HCT116 (cell line): ENCODE results near the gene RGPD3. TPM values are rescaled to one million over a fixed set of nuclear protein-coding genes. Genes with fewer than 3 reads are reported as not detected.

ENCODE experiments used
- ATAC-seq: fragments of 200-7000 bp; cut with Tn5 transposase; 2 replicates; pipeline ENCODE4 v1.9.1; 2020; ENCODE audit warnings: mild to moderate bottlenecking, moderate library complexity
- BruUV-seq: library from RNA; stranded (reverse); fragments of 400-500 nt; replicated peaks from 2 replicates; lab custom pipeline; 2021; lab: Mats Ljungman, UMichigan
- CTCF ChIA-PET: fragments of 300-600 bp; sonication (Branson Sonifier 250); formaldehyde crosslinking; loops from one replicate; lab custom pipeline; 2021; ENCODE audit warnings: antibody characterized with exemption; lab: Charles Lee
- POLR2A ChIA-PET: fragments of 300-600, 350-600 bp; sonication (Branson Sonifier 250); formaldehyde crosslinking; loops from one replicate; lab custom pipeline; 2021; ENCODE audit warnings: antibody characterized with exemption; lab: Charles Lee
- RAD21 ChIA-PET, 2 experiments: fragments of 300-600 bp; sonication (Branson Sonifier 250); formaldehyde crosslinking; loops; one replicate each; lab custom pipeline; 2023; ENCODE audit warnings: low total read pairs in 2 of 2; ENCODE audit not compliant: uncharacterized antibody in 2 of 2, unreplicated experiment in 2 of 2, low non-redundant PET in 1 of 2; lab: Charles Lee
- DNase-seq: peaks from one replicate; pipeline ENCODE4 v3.0.0-alpha.2; 2010; ENCODE audit warnings: low read depth, low spot score
- H2AFZ ChIP-seq: fragments of 200-600 bp; shearing (Covaris generic), sonication (generic); 2 replicates; pipeline ENCODE4 v1.6.1; 2017; ENCODE audit warnings: low read depth, mixed run types, mixed read lengths, antibody characterized with exemption, low read length; ENCODE audit not compliant: poor library complexity, severe bottlenecking
- H3K27ac ChIP-seq: 2 replicates; pipeline ENCODE4 v1.5.1; 2012; ENCODE audit warnings: low read depth, low read length
- H3K27me3 ChIP-seq: fragments of 200-600 bp; sonication (generic); 2 replicates; pipeline ENCODE4 v1.6.1; 2016; ENCODE audit warnings: mixed run types, low read length, mixed read lengths; ENCODE audit not compliant: insufficient read depth
- H3K36me3 ChIP-seq, 2 experiments: fragments of 200-500 bp in 1 of 2; fragments of 200-600 bp in 1 of 2; sonication (Bioruptor generic) in 1 of 2; sonication (generic) in 1 of 2; 2 replicates each; pipeline versions ENCODE4 v1.5.1 to v1.6.1; 2014 to 2016; ENCODE audit warnings: low read length in 2 of 2, inconsistent platforms in 1 of 2, mixed read lengths in 1 of 2, mixed run types in 1 of 2; ENCODE audit not compliant: insufficient read depth in 2 of 2, control insufficient read depth in 1 of 2
- H3K4me1 ChIP-seq, 2 experiments: fragments of 200-600 bp in 1 of 2; sonication (generic) in 1 of 2; 2 replicates each; pipeline versions ENCODE4 v1.5.1 to v1.6.1; 2012 to 2017; ENCODE audit warnings: low read length in 2 of 2, inconsistent platforms in 1 of 2, mild to moderate bottlenecking in 1 of 2, mixed read lengths in 1 of 2, mixed run types in 1 of 2, moderate library complexity in 1 of 2; ENCODE audit not compliant: insufficient read depth in 2 of 2, control insufficient read depth in 1 of 2
- H3K4me2 ChIP-seq: fragments of 200-600 bp; sonication (generic); 2 replicates; pipeline ENCODE4 v1.6.1; 2017; ENCODE audit warnings: mixed run types, low read length, mixed read lengths
- H3K4me3 ChIP-seq, 2 experiments: fragments of 200-600 bp in 1 of 2; sonication (generic) in 1 of 2; replicated peaks in 1 of 2; 2 replicates each; pipeline ENCODE4 v1.5.1; 2011 to 2016; ENCODE audit warnings: low read length in 2 of 2, control low read depth in 1 of 2, low read depth in 1 of 2, mild to moderate bottlenecking in 1 of 2, mixed read lengths in 1 of 2, mixed run types in 1 of 2
- H3K79me2 ChIP-seq: fragments of 200-600 bp; sonication (generic); 2 replicates; pipeline ENCODE4 v1.6.1; 2017; ENCODE audit warnings: mild to moderate bottlenecking, mixed run types, low read length, moderate library complexity, mixed read lengths; ENCODE audit not compliant: insufficient read depth
- H3K9ac ChIP-seq: fragments of 200-600 bp; sonication (generic); 2 replicates; pipeline ENCODE4 v1.6.1; 2016; ENCODE audit warnings: low read length, mixed read lengths
- H3K9me2 ChIP-seq: fragments of 200-600 bp; sonication (generic), shearing (Covaris generic); 2 replicates; pipeline ENCODE4 v1.6.1; 2017; ENCODE audit warnings: mixed run types, mild to moderate bottlenecking, moderate library complexity; ENCODE audit not compliant: insufficient read depth
- H3K9me3 ChIP-seq, 2 experiments: fragments of 200-500 bp in 1 of 2; fragments of 200-600 bp in 1 of 2; sonication (Bioruptor generic) in 1 of 2; sonication (generic) in 1 of 2; 2 replicates each; pipeline ENCODE4 v1.6.1; 2014 to 2017; ENCODE audit warnings: low read length in 2 of 2, mixed read lengths in 2 of 2, inconsistent platforms in 1 of 2, low read depth in 1 of 2, mild to moderate bottlenecking in 1 of 2, mixed run types in 1 of 2, moderate library complexity in 1 of 2; ENCODE audit not compliant: control insufficient read depth in 1 of 2, insufficient read depth in 1 of 2
- H4K20me1 ChIP-seq: fragments of 200-600 bp; sonication (generic), shearing (Covaris generic); 2 replicates; pipeline ENCODE4 v1.6.1; 2017; ENCODE audit warnings: mixed run types, mild to moderate bottlenecking, moderate library complexity; ENCODE audit not compliant: insufficient read depth
- ATF3 ChIP-seq: IDR thresholded peaks from 2 replicates; pipeline ENCODE4 v1.6.1; 2012
- CBX3 ChIP-seq: IDR thresholded peaks from 2 replicates; pipeline ENCODE4 v1.6.1; 2012; ENCODE audit warnings: low read depth
- EGR1 ChIP-seq: IDR thresholded peaks from 2 replicates; pipeline ENCODE4 v1.6.1; 2012; ENCODE audit warnings: low read depth
- ELF1 ChIP-seq: IDR thresholded peaks from 2 replicates; pipeline ENCODE4 v1.6.1; 2012; ENCODE audit warnings: low read depth, borderline replicate concordance
- EZH2 ChIP-seq: fragments of 200-600 bp; sonication (generic); IDR thresholded peaks from 2 replicates; pipeline ENCODE4 v1.6.1; 2017; ENCODE audit warnings: antibody characterized with exemption, mixed run types
- EZH2phosphoT487 ChIP-seq: fragments of 200-600 bp; IDR thresholded peaks from 2 replicates; pipeline ENCODE4 v1.6.1; 2018; ENCODE audit warnings: antibody characterized with exemption, borderline replicate concordance
- FOSL1 ChIP-seq: IDR thresholded peaks from 2 replicates; pipeline ENCODE4 v1.6.1; 2012; ENCODE audit warnings: low read depth
- JUND ChIP-seq: IDR thresholded peaks from 2 replicates; pipeline ENCODE4 v1.6.1; 2012
- POLR2A ChIP-seq: IDR thresholded peaks from 2 replicates; pipeline ENCODE4 v1.7.0; 2011; ENCODE audit warnings: borderline replicate concordance; ENCODE audit not compliant: insufficient read depth, insufficient read length; ENCODE audit errors: extremely low read depth
- POLR2AphosphoS5 ChIP-seq: IDR thresholded peaks from 2 replicates; pipeline ENCODE4 v1.6.1; 2011; ENCODE audit warnings: mild to moderate bottlenecking, low read depth, low read length, moderate library complexity
- REST ChIP-seq: IDR thresholded peaks from 2 replicates; pipeline ENCODE4 v1.6.1; 2012; ENCODE audit warnings: low read depth
- SIN3A ChIP-seq: IDR thresholded peaks from 2 replicates; pipeline ENCODE4 v1.6.1; 2012; ENCODE audit warnings: low read depth
- SRF ChIP-seq: IDR thresholded peaks from 2 replicates; pipeline ENCODE4 v1.6.1; 2012; ENCODE audit warnings: low read depth
- TCF7L2 ChIP-seq: IDR thresholded peaks from 2 replicates; pipeline ENCODE4 v1.7.0; 2011; ENCODE audit warnings: borderline replicate concordance, inconsistent platforms; ENCODE audit not compliant: insufficient read depth, insufficient read length; ENCODE audit errors: extremely low read depth
- YY1 ChIP-seq: IDR thresholded peaks from 2 replicates; pipeline ENCODE4 v1.6.1; 2011; ENCODE audit warnings: low read length, low read depth, moderate library complexity, mild to moderate bottlenecking; ENCODE audit not compliant: insufficient replicate concordance; ENCODE audit errors: extremely low read depth
- ZFX ChIP-seq: fragments of 450-650 bp; IDR thresholded peaks from 2 replicates; pipeline ENCODE4 v1.6.1; 2017
- ZNF274 ChIP-seq: fragments of 200-500 bp; sonication (Bioruptor generic); IDR thresholded peaks from 2 replicates; pipeline ENCODE4 v1.6.1; 2014; ENCODE audit warnings: mild to moderate bottlenecking, low read depth, low read length, inconsistent platforms
- intact Hi-C: fragments of 100-400 bp; cut with micrococcal nuclease; formaldehyde crosslinking; loops from 2 replicates; pipeline ENCODE4 v1.10.0; 2022
- total RNA-seq: library from RNA; stranded (reverse); gene quantifications from one replicate; pipeline ENCODE4 v1.2.1, GENCODE V29; 2021; ENCODE audit not compliant: unreplicated experiment

Gene RGPD3
- total RNA-seq, 1 experiment from 2014 or later: 0.15 TPM

GRCh38 chr2:106359512-106359911 lies 108.7 kb downstream of the RGPD3 start (continued):
- no peak for TF ChIP-seq CBX3
- TF ChIP-seq TCF7L2: no peak
- TF ChIP-seq JUND: no peak

- DNase-seq (no peak), ATAC-seq (no peak)
- Histone ChIP-seq H3K79me2 (no peaks in the 10 kb centered on the region), H2AFZ (no peak overlapping the region), H3K36me3 (no peaks in the 10 kb centered on the region), H3K4me3 (no peak overlapping the region), H3K4me2 (no peak overlapping the region), H3K27me3 (0 out of 2 replicates have a peak, but pooled peaks cover 3% of the 10 kb centered on the region), H3K9me2 (0 out of 2 replicates have a peak, but pooled peaks cover 3% of the 10 kb centered on the region), H3K9me3 (no peaks in the 10 kb centered on the region), H4K20me1 (no peaks in the 10 kb centered on the region), H3K27ac (no peak overlapping the region), H3K9ac (no peak overlapping the region), H3K4me1 (no peaks in the 10 kb centered on the region)
- TF ChIP-seq ELF1 (no peak), TCF7L2 (no peak), YY1 (no peak), SIN3A (no peak), POLR2A (no peak)
- ChIA-PET CTCF (no interaction called here), POLR2A (no interaction called here), RAD21 (no interaction called here)
- intact Hi-C loops: no loop called here
- BruUV-seq: no TSS peak
These were observed 109.7 kb downstream of the RGPD3 start for GRCh38 chr2:106358521-106358920.

- Histone ChIP-seq H3K9me3 (no peaks in the 10 kb centered on the region), H3K27me3 (0 out of 2 replicates have a peak, but pooled peaks cover 3% of the 10 kb centered on the region), H3K9ac (no peak overlapping the region), H3K27ac (no peak overlapping the region), H3K79me2 (no peaks in the 10 kb centered on the region), H3K36me3 (no peaks in the 10 kb centered on the region), H3K4me1 (no peaks in the 10 kb centered on the region), H3K4me3 (no peak overlapping the region), H3K4me2 (no peak overlapping the region), H2AFZ (no peak overlapping the region), H4K20me1 (no peaks in the 10 kb centered on the region), H3K9me2 (0 out of 2 replicates have a peak, but pooled peaks cover 3% of the 10 kb centered on the region)
- CTCF ChIA-PET: no interaction called here
- intact Hi-C loops: no loop called here
- BruUV-seq: no TSS peak
- RAD21 ChIA-PET: no interaction called here
- ATAC-seq (no peak), DNase-seq (no peak)
- POLR2A ChIA-PET: no interaction called here
- no peak for TF ChIP-seq EZH2
- TF ChIP-seq POLR2AphosphoS5: no peak
- TF ChIP-seq SIN3A: no peak
- no peak for TF ChIP-seq POLR2A
- TF ChIP-seq JUND: no peak
- TF ChIP-seq ZFX: no peak
- TF ChIP-seq EGR1: no peak
- no peak for TF ChIP-seq YY1
- TF ChIP-seq REST: no peak
- no peak for TF ChIP-seq ZNF274
- no peak for TF ChIP-seq CBX3
- TF ChIP-seq ATF3: no peak
- no peak for TF ChIP-seq SRF
- TF ChIP-seq FOSL1: no peak
- no peak for TF ChIP-seq EZH2phosphoT487
These were observed 110.1 kb downstream of the RGPD3 start for GRCh38 chr2:106358081-106358480.
